Activated CD4-positive, alpha-beta T cell treated with anti-CD3 and anti-CD28 coated beads for 36 hours (primary cell): ENCODE results near the gene MOB1B. TPM values are rescaled to one million over a fixed set of nuclear protein-coding genes. Genes with fewer than 3 reads are reported as not detected.
"Not testable (repeated sequence)": the region's sequence is repeated elsewhere in the genome, so short reads cannot be mapped to it uniquely, and the experiment has no call there.

ENCODE experiments used
- ATAC-seq: fragments of 200-7000 bp; cut with Tn5 transposase; one replicate; pipeline ENCODE4 v1.10.0; 2021; ENCODE audit warnings: mild to moderate bottlenecking, moderate library complexity
- CTCF ChIA-PET: fragments of 350-600 bp; sonication (Branson Sonifier 250); formaldehyde crosslinking; loops from one replicate; lab custom pipeline; 2021; ENCODE audit warnings: antibody characterized with exemption; lab: Charles Lee
- POLR2A ChIA-PET: fragments of 350-600 bp; sonication (Branson Sonifier 250); formaldehyde crosslinking; loops from one replicate; lab custom pipeline; 2021; ENCODE audit warnings: antibody characterized with exemption, inconsistent platforms; lab: Charles Lee
- DNase-seq: peaks from one replicate; pipeline ENCODE4 v3.0.0-alpha.2; 2020
- H3K27ac Mint-ChIP-seq: one replicate; pipeline ENCODE4 v1.8.0; 2021; ENCODE audit warnings: mixed read lengths
- H3K27me3 Mint-ChIP-seq: one replicate; pipeline ENCODE4 v1.8.0; 2021; ENCODE audit warnings: mixed read lengths
- H3K36me3 Mint-ChIP-seq: one replicate; pipeline ENCODE4 v1.8.0; 2021; ENCODE audit warnings: low read depth, mixed read lengths
- H3K4me1 Mint-ChIP-seq: one replicate; pipeline ENCODE4 v1.8.0; 2021; ENCODE audit warnings: mixed read lengths
- H3K4me3 Mint-ChIP-seq: one replicate; pipeline ENCODE4 v1.8.0; 2021; ENCODE audit warnings: mild to moderate bottlenecking, moderate library complexity, mixed read lengths
- H3K9me3 Mint-ChIP-seq: one replicate; pipeline ENCODE4 v1.8.0; 2021; ENCODE audit warnings: low read depth, mixed read lengths
- intact Hi-C, 2 experiments: fragments of 100-400 bp; cut with DNase I in 1 of 2; cut with micrococcal nuclease in 1 of 2; formaldehyde crosslinking; loops; one replicate each; pipeline versions ENCODE4 v1.14.2 to v1.15.1; 2022 to 2024; cut with DNase I, micrococcal nuclease
- total RNA-seq, 2 experiments: library from RNA; stranded (reverse); gene quantifications; one replicate each; pipeline ENCODE4 v1.2.3, GENCODE V29; 2021

MOB1B gene
- total RNA-seq, 2 experiments from 2014 or later: 18.5 to 21.9 TPM

DNA sequence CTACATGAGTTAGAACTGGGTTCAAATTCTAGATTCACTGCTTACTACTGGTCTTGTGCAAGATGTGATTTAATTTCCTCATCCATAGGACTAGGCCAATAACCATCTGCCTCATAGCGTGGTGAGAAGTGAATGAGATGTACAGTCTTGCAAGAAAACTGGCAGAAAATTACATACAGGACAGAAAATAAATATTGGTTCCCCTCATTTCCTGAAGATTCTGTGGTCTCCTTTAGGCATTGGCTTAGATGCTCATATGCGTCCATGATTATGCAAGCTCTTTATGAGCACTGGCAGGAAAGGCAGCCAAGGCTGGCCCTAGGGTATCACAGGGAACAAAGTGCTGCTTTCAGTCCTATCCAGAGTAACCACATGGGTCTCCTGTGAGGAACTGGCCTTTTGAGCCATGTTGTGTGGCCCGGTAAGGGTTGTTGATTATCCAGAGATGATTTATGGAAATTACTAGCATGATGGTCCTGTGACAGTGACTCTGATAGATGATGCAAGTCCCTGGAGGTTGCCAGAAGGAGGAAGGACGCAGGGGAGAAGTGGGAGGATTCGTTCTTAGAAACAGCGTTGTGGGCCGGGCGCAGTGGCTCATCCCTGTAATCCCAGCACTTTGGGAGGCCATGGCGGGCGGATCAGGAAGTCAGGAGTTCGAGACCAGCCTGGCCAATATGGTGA, 9.9 kb upstream of the MOB1B start:
- Mint-ChIP-seq H3K27me3 (no peaks in the 10 kb centered on the region), H3K4me1 (no peaks in the 10 kb centered on the region), H3K9me3 (no peaks in the 10 kb centered on the region), H3K27ac (no peak overlapping the region), H3K4me3 (no peak overlapping the region), H3K36me3 (no peaks in the 10 kb centered on the region)
- POLR2A ChIA-PET: no interaction called here
- DNase-seq (no peak), ATAC-seq (no peak)
- CTCF ChIA-PET: interaction anchor here (0.7 kb wide), 1 partner anchor 1593 kb away, joined by 3 read pairs; no protein-coding TSS in a partner anchor
- intact Hi-C loops: no loop called here

DNA sequence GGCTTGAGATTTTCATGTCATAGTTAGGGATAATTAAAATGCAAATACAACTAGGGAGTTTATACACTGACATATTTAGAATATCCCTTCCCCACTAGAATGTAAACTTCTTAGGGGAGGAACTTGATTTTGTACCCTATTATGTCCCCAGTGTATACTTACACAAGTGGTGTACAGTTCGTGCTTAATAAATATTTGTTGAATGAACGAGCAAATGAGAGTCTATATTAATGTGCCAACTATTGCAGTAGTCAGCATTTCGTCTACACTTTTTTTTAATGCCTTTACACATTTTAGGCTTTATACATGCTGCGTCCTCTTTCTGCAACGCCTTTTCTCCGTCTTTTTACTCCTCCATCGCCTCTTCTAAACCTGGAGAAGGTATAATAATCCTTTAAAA, 8.4 kb upstream of the MOB1B start:
- ATAC-seq: no peak
- ChIA-PET POLR2A (no interaction called here), CTCF (no interaction called here)
- intact Hi-C loops: no loop called here
- Mint-ChIP-seq H3K9me3 (no peaks in the 10 kb centered on the region), H3K27ac (no peak overlapping the region), H3K36me3 (no peaks in the 10 kb centered on the region), H3K4me1 (no peaks in the 10 kb centered on the region), H3K4me3 (no peak overlapping the region), H3K27me3 (no peaks in the 10 kb centered on the region)
- no peak for DNase-seq

DNA sequence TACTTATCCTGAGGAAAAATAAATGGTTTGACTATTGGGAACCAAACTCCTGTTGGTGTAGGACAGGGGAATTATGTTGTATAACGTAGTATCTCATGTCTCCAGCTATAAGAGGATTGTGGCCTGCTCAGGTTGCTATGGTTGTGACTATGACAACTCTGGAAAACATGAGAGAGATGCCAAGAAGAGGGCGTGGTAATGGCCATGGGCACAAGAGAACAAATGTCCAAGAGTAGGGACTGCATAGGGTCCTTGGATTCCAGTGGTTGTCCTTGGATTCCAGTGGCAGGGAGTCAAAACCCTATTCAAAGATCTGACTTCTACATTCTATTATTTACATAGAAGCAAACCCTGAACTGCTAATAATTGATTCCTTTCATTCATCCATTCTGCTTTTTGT, 6.8 kb upstream of the MOB1B start:
- H3K4me1 Mint-ChIP-seq: no peaks in the 10 kb centered on the region
- no peaks in the 10 kb centered on the region for H3K27me3 Mint-ChIP-seq
- H3K27ac Mint-ChIP-seq: no peak overlapping the region
- ATAC-seq (no peak), DNase-seq (no peak)
- H3K36me3 Mint-ChIP-seq: no peaks in the 10 kb centered on the region
- no peak overlapping the region for H3K4me3 Mint-ChIP-seq
- intact Hi-C loops: no loop called here
- ChIA-PET POLR2A (no interaction called here), CTCF (no interaction called here)
- no peaks in the 10 kb centered on the region for H3K9me3 Mint-ChIP-seq

DNA sequence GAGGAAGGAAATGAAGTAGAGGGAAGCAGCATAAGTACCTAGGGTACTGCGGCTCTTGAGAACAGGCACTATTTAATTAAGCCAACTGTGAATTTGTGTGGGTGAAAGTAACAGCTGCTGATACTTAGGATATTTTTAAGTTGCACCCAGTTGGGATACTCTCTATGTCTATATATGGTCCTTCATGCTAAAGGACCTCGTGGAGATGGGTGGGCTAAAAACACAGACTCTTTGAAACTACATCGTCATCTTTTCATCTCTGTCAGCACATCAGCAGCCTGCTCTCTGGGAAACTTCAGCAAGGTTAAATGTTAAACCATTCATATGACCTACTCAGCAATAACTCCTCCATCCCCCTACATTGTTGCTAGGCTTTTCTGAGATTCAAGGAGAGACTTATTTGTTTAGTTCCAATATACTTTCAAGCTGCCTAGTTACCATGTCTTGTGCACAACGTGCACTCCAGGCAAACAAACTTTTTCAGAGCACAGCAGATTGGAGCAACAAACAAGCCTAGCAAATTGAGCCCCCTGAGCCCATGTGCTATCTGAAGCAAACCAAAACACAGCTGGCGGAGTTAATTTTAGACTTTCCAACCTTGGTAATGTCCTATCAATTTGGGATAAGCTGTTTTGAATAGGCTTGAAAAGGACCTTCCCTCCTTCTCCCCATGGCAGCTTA, 6.2 kb upstream of the MOB1B start:
- no peak overlapping the region for H3K4me3 Mint-ChIP-seq
- no peaks in the 10 kb centered on the region for H3K27me3 Mint-ChIP-seq
- ChIA-PET POLR2A (no interaction called here), CTCF (interaction anchor here (1.0 kb wide), 2 partner anchors 13 to 35 kb away, joined by 3 to 4 read pairs; no protein-coding TSS in a partner anchor)
- DNase-seq (no peak), ATAC-seq (no peak)
- intact Hi-C loops: no loop called here
- no peaks in the 10 kb centered on the region for H3K36me3 Mint-ChIP-seq
- no peak overlapping the region for H3K27ac Mint-ChIP-seq
- H3K4me1 Mint-ChIP-seq: no peaks in the 10 kb centered on the region
- H3K9me3 Mint-ChIP-seq: no peaks in the 10 kb centered on the region

DNA sequence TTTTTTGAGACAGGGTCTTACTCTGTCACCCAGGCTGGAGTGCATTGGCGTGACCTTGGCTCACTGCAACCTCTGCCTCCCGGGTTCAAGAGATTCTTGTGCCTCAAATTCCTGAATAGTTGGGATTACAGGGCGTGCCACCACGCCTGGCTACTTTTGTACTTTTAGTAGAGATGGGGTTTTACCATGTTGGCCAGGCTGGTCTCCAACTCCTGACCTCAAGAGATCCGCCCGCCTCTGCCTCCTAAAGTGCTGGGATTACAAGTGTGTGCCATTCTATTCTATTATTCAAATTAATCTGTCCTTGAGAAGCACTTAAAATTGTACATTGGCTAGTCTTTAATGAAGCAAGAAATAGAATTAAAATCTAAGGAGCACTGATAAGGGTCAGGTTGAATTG, 3.6 kb upstream of the MOB1B start:
- ATAC-seq, H3K27me3 Mint-ChIP-seq, DNase-seq, H3K4me1 Mint-ChIP-seq, intact Hi-C loops, H3K36me3 Mint-ChIP-seq, CTCF ChIA-PET, POLR2A ChIA-PET, H3K4me3 Mint-ChIP-seq, H3K27ac Mint-ChIP-seq, H3K9me3 Mint-ChIP-seq: not testable (repeated sequence)

DNA sequence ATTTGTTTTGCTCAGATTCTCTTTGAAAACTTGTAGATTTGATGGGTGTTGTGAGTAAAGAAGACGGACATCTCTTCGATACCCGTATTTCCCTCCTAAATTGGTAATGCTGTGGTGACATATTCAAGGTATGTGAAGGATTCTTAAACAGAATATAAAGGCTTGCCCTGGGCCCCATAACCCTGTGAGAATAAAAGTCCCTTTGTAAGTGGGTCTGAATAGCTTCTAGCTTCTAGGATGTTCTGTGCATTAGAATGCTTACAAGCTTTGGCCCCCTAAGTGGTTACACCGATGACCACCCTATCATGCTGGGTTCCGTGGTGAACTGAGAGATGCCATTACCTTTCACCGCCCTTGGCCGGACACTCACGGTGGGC, 574 bp upstream of the MOB1B start:
- H3K4me1 Mint-ChIP-seq: peaks cover 24% of the 10 kb centered on the region
- H3K36me3 Mint-ChIP-seq: peaks cover 13% of the 10 kb centered on the region
- ChIA-PET POLR2A (no interaction called here), CTCF (interaction anchor here (0.6 to 2.3 kb wide), 7 partner anchors 26 to 1140 kb away, joined by 3 to 9 read pairs (median 3); no protein-coding TSS in a partner anchor)
- peak overlapping the region; percentile 96 for H3K4me3 Mint-ChIP-seq
- H3K27ac Mint-ChIP-seq: peak overlapping the region; percentile 89
- no peak for DNase-seq
- H3K27me3 Mint-ChIP-seq: no peaks in the 10 kb centered on the region
- no peaks in the 10 kb centered on the region for H3K9me3 Mint-ChIP-seq
- no peak for ATAC-seq
- intact Hi-C loops: loop anchor here in 1 of 2 experiments (5.0 kb wide), 1 partner anchor 214 kb away; the partner anchor contains the start of gene UTP3

DNA sequence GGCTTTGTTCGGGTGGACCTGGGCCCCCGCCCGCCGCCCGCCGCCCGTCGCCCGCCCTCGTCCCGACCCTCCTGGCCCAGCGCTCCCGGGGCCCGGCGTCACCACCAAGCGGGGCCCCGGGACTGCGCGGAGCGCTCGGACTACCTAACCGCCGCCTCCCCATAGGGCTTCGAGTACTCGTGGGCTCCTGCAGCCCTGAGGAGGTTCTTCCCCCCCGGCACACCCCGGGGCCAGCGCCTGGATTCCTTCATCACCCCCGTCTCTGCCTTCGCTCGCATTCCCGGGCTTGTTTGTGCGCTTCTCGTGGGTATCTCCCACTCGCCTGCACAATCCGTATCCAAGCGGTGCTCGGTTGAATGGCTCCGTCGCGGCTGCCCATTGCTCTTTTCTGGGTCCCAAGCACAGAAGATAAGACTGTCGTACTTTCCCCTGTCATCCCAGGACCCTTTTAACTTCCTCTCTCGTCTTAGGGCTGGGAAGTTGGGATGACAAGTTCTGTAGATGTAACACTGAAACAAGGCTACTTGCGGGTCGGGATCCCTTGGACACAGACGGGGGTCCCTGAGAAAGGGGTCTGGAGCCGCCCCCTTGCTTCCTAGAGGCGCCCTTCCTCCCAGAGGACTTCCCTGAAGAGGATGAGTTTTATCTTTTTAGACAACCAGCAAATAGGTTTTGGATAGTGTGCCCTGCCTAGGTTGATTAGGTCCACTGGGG, 565 bp downstream of the MOB1B start:
- ATAC-seq (peak; percentile 63), DNase-seq (no peak)

DNA sequence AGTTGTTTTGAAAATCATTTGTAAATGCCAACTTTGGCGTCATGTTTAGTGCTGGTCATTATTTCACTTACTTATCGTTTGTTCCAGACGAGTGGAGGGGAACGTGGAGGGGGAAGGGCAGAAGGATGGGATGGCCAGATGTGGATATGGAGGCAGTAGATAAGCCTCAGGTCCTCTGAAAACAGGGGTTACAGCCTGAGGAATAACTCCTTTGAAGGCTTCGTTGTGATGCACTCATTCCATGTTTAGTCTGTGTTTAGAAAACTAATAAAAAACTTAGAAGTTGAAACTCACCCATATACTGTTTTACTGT, 1.1 kb downstream of the MOB1B start:
- intact Hi-C loops: loop anchor here (2.0 to 5.0 kb wide), 4 partner anchors 24 to 216 kb away; partner anchors contain the start of genes GRSF1 (in 1 of the 2) and UTP3 (in 1 of the 2)
- ChIA-PET CTCF (no interaction called here), POLR2A (no interaction called here)
- Mint-ChIP-seq H3K9me3 (no peaks in the 10 kb centered on the region), H3K27ac (peak overlapping the region; percentile 88), H3K36me3 (peaks cover 18% of the 10 kb centered on the region), H3K27me3 (no peaks in the 10 kb centered on the region), H3K4me1 (peaks cover 27% of the 10 kb centered on the region), H3K4me3 (peak overlapping the region; percentile 96)
- ATAC-seq (no peak), DNase-seq (no peak)

More for the DNA sequence above, 565 bp downstream of the MOB1B start:
- ChIA-PET POLR2A (interaction anchor here (0.5 kb wide), 1 partner anchor 64 kb away, joined by 3 read pairs; no protein-coding TSS in a partner anchor), CTCF (interaction anchor here (0.5 to 2.3 kb wide), 5 partner anchors 25 to 246 kb away, joined by 3 to 9 read pairs (median 3); no protein-coding TSS in a partner anchor)
- intact Hi-C loops: loop anchor here (1.0 to 5.0 kb wide), 9 partner anchors 24 to 215 kb away; partner anchors contain the start of genes GRSF1 (in 2 of the 2), UTP3 (in 2 of the 2) and DCK (in 1 of the 2)
- Mint-ChIP-seq H3K27ac (peak overlapping the region; percentile 88), H3K27me3 (no peaks in the 10 kb centered on the region), H3K4me1 (peaks cover 27% of the 10 kb centered on the region), H3K36me3 (peaks cover 18% of the 10 kb centered on the region), H3K9me3 (no peaks in the 10 kb centered on the region), H3K4me3 (peak overlapping the region; percentile 96)

DNA sequence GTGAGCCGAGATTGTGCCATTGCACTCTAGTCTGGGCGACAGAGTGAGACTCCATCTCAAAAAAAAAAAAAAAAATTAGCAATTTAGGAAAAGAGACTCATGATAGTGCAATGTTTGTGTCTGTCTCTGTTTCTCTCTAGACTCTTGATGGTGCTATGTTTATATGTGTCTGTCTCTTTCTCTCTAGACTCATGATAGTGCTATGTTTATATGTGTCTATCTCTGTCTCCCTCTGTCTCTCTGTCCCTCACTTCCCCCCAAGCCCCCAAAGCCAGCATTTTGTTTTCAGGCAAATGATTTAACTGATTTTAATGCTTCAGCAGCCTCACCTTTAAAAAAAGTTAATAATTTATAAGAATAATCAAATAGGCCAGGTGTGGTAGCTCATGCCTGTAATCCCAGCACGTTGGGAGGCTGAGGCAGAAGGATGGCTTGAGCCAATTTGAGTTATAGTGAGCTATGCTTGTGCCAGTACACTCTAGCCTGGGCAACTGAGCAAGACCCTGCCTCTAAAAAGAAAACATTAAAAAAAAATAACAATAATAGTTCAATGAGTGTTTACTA, 6.9 kb downstream of the MOB1B start:
- peaks cover 17% of the 10 kb centered on the region for H3K4me1 Mint-ChIP-seq
- peaks cover 37% of the 10 kb centered on the region for H3K36me3 Mint-ChIP-seq
- DNase-seq (no peak), ATAC-seq (no peak)
- POLR2A ChIA-PET: interaction anchor here (0.6 to 0.7 kb wide), 2 partner anchors 66 to 208 kb away, joined by 3 to 4 read pairs; no protein-coding TSS in a partner anchor
- H3K9me3 Mint-ChIP-seq: no peaks in the 10 kb centered on the region
- CTCF ChIA-PET: interaction anchor here (0.6 to 1.4 kb wide), 3 partner anchors 50 to 228 kb away, joined by 3 to 4 read pairs (median 3); no protein-coding TSS in a partner anchor
- no peaks in the 10 kb centered on the region for H3K27me3 Mint-ChIP-seq
- no peak overlapping the region for H3K27ac Mint-ChIP-seq
- no peak overlapping the region for H3K4me3 Mint-ChIP-seq
- intact Hi-C loops: no loop called here

DNA sequence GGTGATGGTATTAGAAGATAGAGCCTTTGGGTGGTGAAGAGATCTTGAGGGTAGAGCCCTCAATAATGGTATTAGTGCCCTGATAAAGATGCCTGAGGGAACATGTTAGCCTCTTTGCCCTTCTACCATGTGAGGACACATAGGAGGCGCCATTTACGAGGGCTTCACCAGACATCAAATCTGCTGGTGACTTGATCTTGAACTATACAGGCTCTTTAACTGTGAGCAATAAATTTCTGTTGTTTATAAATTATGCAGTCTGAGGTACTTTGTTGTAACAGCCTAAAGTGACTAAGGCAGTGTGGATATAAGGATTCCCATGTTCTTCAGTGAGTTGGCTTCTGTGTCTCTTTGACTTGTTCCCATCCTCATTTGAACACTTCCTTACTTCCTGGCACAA, 11.8 kb downstream of the MOB1B start:
- Mint-ChIP-seq H3K27ac (no peak overlapping the region), H3K9me3 (no peaks in the 10 kb centered on the region), H3K36me3 (peaks cover 24% of the 10 kb centered on the region), H3K4me3 (no peak overlapping the region), H3K4me1 (peaks cover 14% of the 10 kb centered on the region), H3K27me3 (no peaks in the 10 kb centered on the region)
- intact Hi-C loops: no loop called here
- CTCF ChIA-PET: interaction anchor here (0.7 kb wide), 1 partner anchor 12 kb away, joined by 3 read pairs; no protein-coding TSS in a partner anchor
- ATAC-seq: no peak
- POLR2A ChIA-PET: interaction anchor here (0.5 kb wide), 1 partner anchor 14 kb away, joined by 3 read pairs; no protein-coding TSS in a partner anchor
- DNase-seq: no peak

DNA sequence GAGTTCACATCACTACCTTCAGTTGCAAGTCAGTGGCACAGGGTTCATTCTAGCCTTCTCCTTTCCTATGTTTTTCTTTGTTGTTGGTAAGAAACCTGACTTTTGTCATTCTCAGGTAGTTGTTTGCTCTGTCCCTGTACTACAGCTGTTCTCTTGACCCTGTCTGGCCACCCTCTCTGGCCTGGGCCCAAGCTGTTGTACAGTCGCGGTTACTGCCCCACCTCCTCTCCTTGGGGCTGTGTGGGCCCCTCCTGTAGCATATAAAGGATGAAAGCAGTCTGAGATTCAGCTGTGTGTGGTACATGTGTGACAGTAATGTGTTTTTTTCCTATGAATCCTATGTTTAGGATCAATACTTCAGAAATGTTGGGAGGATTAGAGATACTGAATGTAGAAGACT, 12.5 kb downstream of the MOB1B start:
- Mint-ChIP-seq H3K9me3 (no peaks in the 10 kb centered on the region), H3K27ac (no peak overlapping the region), H3K27me3 (no peaks in the 10 kb centered on the region), H3K36me3 (peaks cover 24% of the 10 kb centered on the region), H3K4me3 (no peak overlapping the region), H3K4me1 (peaks cover 14% of the 10 kb centered on the region)
- no peak for DNase-seq
- POLR2A ChIA-PET: interaction anchor here (0.5 kb wide), 1 partner anchor 13 kb away, joined by 3 read pairs; no protein-coding TSS in a partner anchor
- ATAC-seq: no peak
- CTCF ChIA-PET: no interaction called here
- intact Hi-C loops: no loop called here
